Measurements from ENCODE around the gene CDHR1. TPM values are rescaled to one million over a fixed set of nuclear protein-coding genes. Genes with fewer than 3 reads are reported as not detected.

Gene CDHR1
- total and polyA plus RNA-seq, 2 experiments from 2014 or later, result 3.2 to 6.6 TPM

GRCh38 chr10:84238909-84239308 is 44.6 kb downstream of the CDHR1 start:
- ATAC-seq, result no peak
- H3K4me3 ChIP-seq, result no peak overlapping the region
- H3F3A ChIP-seq (replicated peaks; ENCODE audit: low read depth), result no peaks in the 10 kb centered on the region

More at GRCh38 chr10:84238909-84239308, 44.6 kb downstream of the CDHR1 start:
- H3K27me3 Mint-ChIP-seq (ENCODE audit: insufficient read depth, low read depth, poor library complexity), result peaks cover 10% of the 10 kb centered on the region
- peaks cover 3% of the 10 kb centered on the region; the same call in 1 of the 3 replicates for H3K4me1 Mint-ChIP-seq
- H3K4me3 Mint-ChIP-seq, result no peak overlapping the region
- no peak overlapping the region for H2AFZ ChIP-seq
- peaks cover 12% of the 10 kb centered on the region; the same call in 1 of the 2 replicates for H3K27me3 ChIP-seq (ENCODE audit: insufficient read depth)
- no peak for DNase-seq (ENCODE audit: low spot score)
- no peak for TF ChIP-seq ZNF462 (CRISPR knock-in tag; IDR thresholded peaks at IDR 0.05)
- TF ChIP-seq ZNF331 (CRISPR knock-in tag; IDR thresholded peaks at IDR 0.05; ENCODE audit: low read depth), result no peak
- no peak for TF ChIP-seq CREB1 (CRISPR knock-in tag; IDR thresholded peaks at IDR 0.05; ENCODE audit: low read depth)
- TF ChIP-seq EZH2 (IDR thresholded peaks at IDR 0.05; ENCODE audit: low read depth, unreplicated experiment), result no peak
- TF ChIP-seq ETS1 (IDR thresholded peaks at IDR 0.05), result no peak
- H4K20me1 ChIP-seq (replicated peaks; ENCODE audit: insufficient read depth), result no peaks in the 10 kb centered on the region
- no peak overlapping the region for H3K4me2 ChIP-seq
- no peaks in the 10 kb centered on the region for H3K36me3 Mint-ChIP-seq (ENCODE audit: low read depth)
- no peaks in the 10 kb centered on the region; the same call in 1 of the 2 replicates for H3K4me1 ChIP-seq (ENCODE audit: insufficient read depth)
- H3K27ac Mint-ChIP-seq, result no peak overlapping the region
- H3K79me2 ChIP-seq (replicated peaks; ENCODE audit: insufficient read depth), result no peaks in the 10 kb centered on the region
- no peaks in the 10 kb centered on the region for H3K9me3 Mint-ChIP-seq
- no peak overlapping the region for H3K27ac ChIP-seq (ENCODE audit: low read depth)
- H3K36me3 ChIP-seq (ENCODE audit: insufficient read depth), result no peaks in the 10 kb centered on the region
- peaks cover 4% of the 10 kb centered on the region; the same call in 1 of the 2 replicates for H3K9me2 ChIP-seq (ENCODE audit: insufficient read depth)

All from GM23338 (cell line).